GM21825 (cell line): ENCODE results near the gene CFAP54.
A peak's percentile ranks its signal among the peaks of the same experiment; 100 is the strongest.
"Not testable (repeated sequence)": the region's sequence is repeated elsewhere in the genome, so short reads cannot be mapped to it uniquely, and the experiment has no call there.

Source experiments
- ATAC-seq: cut with Tn5 transposase; IDR thresholded peaks from one replicate; pipeline ENCODE4 v1.9.1; 2021; ENCODE audit warnings: mild to moderate bottlenecking, moderate library complexity; ENCODE audit not compliant: unreplicated experiment

CFAP54 gene

GRCh38 chr12:96623155-96623554, 133.8 kb downstream of the CFAP54 start:
- ATAC-seq: no peak

- ATAC-seq: no peak
Observed at GRCh38 chr12:96623656-96624217, 134.4 kb downstream of the CFAP54 start.

GRCh38 chr12:96635844-96636243, 146.5 kb downstream of the CFAP54 start:
- no peak for ATAC-seq

GRCh38 chr12:96636895-96637294, 147.5 kb downstream of the CFAP54 start:
- no peak for ATAC-seq

- no peak for ATAC-seq
Observed at GRCh38 chr12:96648923-96649322, 159.5 kb downstream of the CFAP54 start.

GRCh38 chr12:96652870-96653269, 163.5 kb downstream of the CFAP54 start:
- no peak for ATAC-seq

GRCh38 chr12:96658075-96658474, 168.7 kb downstream of the CFAP54 start:
- no peak for ATAC-seq

- ATAC-seq: no peak
Observed at GRCh38 chr12:96669786-96670185, 180.4 kb downstream of the CFAP54 start.

GRCh38 chr12:96670334-96670899, 181.0 kb downstream of the CFAP54 start:
- ATAC-seq: no peak

GRCh38 chr12:96675519-96675918, 186.1 kb downstream of the CFAP54 start:
- not testable (repeated sequence) for ATAC-seq

- no peak for ATAC-seq
Observed at GRCh38 chr12:96677363-96677762, 188.0 kb downstream of the CFAP54 start.

GRCh38 chr12:96687719-96688118, 198.3 kb downstream of the CFAP54 start:
- ATAC-seq: no peak

GRCh38 chr12:96698521-96698920, 209.1 kb downstream of the CFAP54 start:
- no peak for ATAC-seq

GRCh38 chr12:96698965-96699364, 209.6 kb downstream of the CFAP54 start:
- no peak for ATAC-seq

- no peak for ATAC-seq
Observed at GRCh38 chr12:96701856-96702255, 212.5 kb downstream of the CFAP54 start.

GRCh38 chr12:96710127-96710745, 220.9 kb downstream of the CFAP54 start:
- no peak for ATAC-seq

- no peak for ATAC-seq
Observed at GRCh38 chr12:96711364-96711763, 222.0 kb downstream of the CFAP54 start.

GRCh38 chr12:96714199-96714598, 224.8 kb downstream of the CFAP54 start:
- no peak for ATAC-seq

GRCh38 chr12:96719660-96720362, 230.4 kb downstream of the CFAP54 start:
- peak; percentile 93 for ATAC-seq

GRCh38 chr12:96720363-96720705, 231.0 kb downstream of the CFAP54 start:
- peak; percentile 67 for ATAC-seq

- ATAC-seq: not testable (repeated sequence)
Observed at GRCh38 chr12:96729466-96729865, 240.1 kb downstream of the CFAP54 start.

GRCh38 chr12:96729886-96730285, 240.5 kb downstream of the CFAP54 start:
- no peak for ATAC-seq
